Measurements from ENCODE around the gene MAGI2. TPM values are rescaled to one million over a fixed set of nuclear protein-coding genes. Genes with fewer than 3 reads are reported as not detected.

The MAGI2 gene
- total RNA-seq, 1 donor from 2014 or later, result 5.4 TPM

DNA sequence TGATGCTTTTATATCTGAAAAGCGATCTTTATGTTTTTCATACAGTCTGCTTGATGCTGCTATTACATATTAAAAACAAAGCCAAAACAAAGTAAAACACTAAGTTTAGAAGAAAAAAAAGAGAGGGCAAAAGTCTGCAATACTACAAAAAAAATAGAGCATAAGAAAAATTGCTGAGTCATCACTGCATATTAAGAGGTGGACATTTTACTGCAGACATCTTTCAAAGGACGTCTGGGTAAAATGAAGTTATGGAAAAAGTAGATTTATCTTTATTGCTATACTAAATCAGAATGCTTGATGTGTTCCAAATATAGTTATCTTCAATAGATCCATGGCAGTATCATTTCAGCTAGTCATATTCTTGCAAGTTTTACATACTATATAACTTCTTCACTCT is 172.0 kb downstream of the MAGI2 start:
- H3K27ac ChIP-seq (ENCODE audit: low read depth, low read length), result no peak overlapping the region

DNA sequence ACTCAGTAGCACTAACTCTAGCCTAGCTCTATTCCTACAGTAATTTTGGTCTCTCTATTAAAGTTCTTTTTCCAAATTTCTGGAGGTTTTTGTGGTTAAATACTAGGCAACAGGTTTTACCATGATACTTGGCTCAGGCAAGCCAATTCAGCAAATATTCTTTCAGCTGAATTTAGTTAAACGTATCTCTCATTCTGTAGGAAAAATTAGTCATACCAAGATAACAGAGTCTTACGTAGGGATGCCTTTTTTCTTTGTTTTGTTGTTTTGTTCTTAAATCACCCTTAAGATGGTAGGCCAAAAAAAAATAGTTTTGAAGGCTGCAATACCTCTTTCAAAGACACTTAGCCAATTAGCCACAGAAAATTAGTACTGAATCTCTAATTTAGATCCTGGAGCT is 180.5 kb downstream of the MAGI2 start:
- H3K27ac ChIP-seq (ENCODE audit: low read depth, low read length), result no peak overlapping the region
- H3K4me1 Mint-ChIP-seq (ENCODE audit: low read depth, unreplicated experiment), result no peaks in the 10 kb centered on the region
- no peaks in the 10 kb centered on the region for H3K9me3 ChIP-seq (ENCODE audit: insufficient read depth, low read depth, low read length)
- no peaks in the 10 kb centered on the region for H3K36me3 ChIP-seq (ENCODE audit: insufficient read depth, low read length)
- H3K4me3 ChIP-seq (ENCODE audit: insufficient read depth, low read depth, low read length), result no peak overlapping the region
- no peaks in the 10 kb centered on the region for H3K4me1 ChIP-seq (ENCODE audit: insufficient read depth, low read length)
- no peaks in the 10 kb centered on the region for H3K27me3 ChIP-seq (ENCODE audit: insufficient read depth, low read length)
- no peaks in the 10 kb centered on the region for H3K27me3 Mint-ChIP-seq (ENCODE audit: low read depth, unreplicated experiment)
- H3K9me3 Mint-ChIP-seq (ENCODE audit: unreplicated experiment), result peaks cover 7% of the 10 kb centered on the region
- no peak overlapping the region for H3K4me3 Mint-ChIP-seq (ENCODE audit: unreplicated experiment)
- no peaks in the 10 kb centered on the region for H3K79me2 ChIP-seq (ENCODE audit: insufficient read depth, low read length)
- H3K9ac ChIP-seq (ENCODE audit: low read length), result no peak overlapping the region
- DNase-seq (ENCODE audit: low read depth) (peak; percentile 75), FAIRE-seq (no peak)
- no peaks in the 10 kb centered on the region for H4K20me1 ChIP-seq (ENCODE audit: insufficient read depth, low read length)
- no peak overlapping the region for H3K4me2 ChIP-seq (ENCODE audit: low read length)
- TF ChIP-seq, protein P1, sequence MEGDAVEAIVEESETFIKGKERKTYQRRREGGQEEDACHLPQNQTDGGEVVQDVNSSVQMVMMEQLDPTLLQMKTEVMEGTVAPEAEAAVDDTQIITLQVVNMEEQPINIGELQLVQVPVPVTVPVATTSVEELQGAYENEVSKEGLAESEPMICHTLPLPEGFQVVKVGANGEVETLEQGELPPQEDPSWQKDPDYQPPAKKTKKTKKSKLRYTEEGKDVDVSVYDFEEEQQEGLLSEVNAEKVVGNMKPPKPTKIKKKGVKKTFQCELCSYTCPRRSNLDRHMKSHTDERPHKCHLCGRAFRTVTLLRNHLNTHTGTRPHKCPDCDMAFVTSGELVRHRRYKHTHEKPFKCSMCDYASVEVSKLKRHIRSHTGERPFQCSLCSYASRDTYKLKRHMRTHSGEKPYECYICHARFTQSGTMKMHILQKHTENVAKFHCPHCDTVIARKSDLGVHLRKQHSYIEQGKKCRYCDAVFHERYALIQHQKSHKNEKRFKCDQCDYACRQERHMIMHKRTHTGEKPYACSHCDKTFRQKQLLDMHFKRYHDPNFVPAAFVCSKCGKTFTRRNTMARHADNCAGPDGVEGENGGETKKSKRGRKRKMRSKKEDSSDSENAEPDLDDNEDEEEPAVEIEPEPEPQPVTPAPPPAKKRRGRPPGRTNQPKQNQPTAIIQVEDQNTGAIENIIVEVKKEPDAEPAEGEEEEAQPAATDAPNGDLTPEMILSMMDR (IDR thresholded peaks at IDR 0.05; ENCODE audit: insufficient read depth, low read depth, low read length), result no peak
- no peak for TF ChIP-seq EZH2 (IDR thresholded peaks at IDR 0.05; ENCODE audit: insufficient read depth, low read length)
- no peaks in the 10 kb centered on the region for H3K36me3 Mint-ChIP-seq (ENCODE audit: low read depth, unreplicated experiment)
- H3K27ac Mint-ChIP-seq (ENCODE audit: unreplicated experiment), result no peak overlapping the region
- no peak overlapping the region for H2AFZ ChIP-seq (ENCODE audit: low read depth, low read length)

More for the DNA sequence above, 172.0 kb downstream of the MAGI2 start:
- Histone ChIP-seq H3K4me1 (ENCODE audit: insufficient read depth, low read length) (peaks cover 19% of the 10 kb centered on the region), H3K79me2 (ENCODE audit: insufficient read depth, low read length) (no peaks in the 10 kb centered on the region), H3K27me3 (ENCODE audit: insufficient read depth, low read length) (no peaks in the 10 kb centered on the region), H4K20me1 (ENCODE audit: insufficient read depth, low read length) (no peaks in the 10 kb centered on the region), H3K36me3 (ENCODE audit: insufficient read depth, low read length) (no peaks in the 10 kb centered on the region), H3K4me3 (ENCODE audit: insufficient read depth, low read depth, low read length) (no peak overlapping the region), H3K9me3 (ENCODE audit: insufficient read depth, low read depth, low read length) (no peaks in the 10 kb centered on the region), H3K4me2 (ENCODE audit: low read length) (no peak overlapping the region), H2AFZ (ENCODE audit: low read depth, low read length) (no peak overlapping the region), H3K9ac (ENCODE audit: low read length) (no peak overlapping the region)
- TF ChIP-seq EZH2 (IDR thresholded peaks at IDR 0.05; ENCODE audit: insufficient read depth, low read length), result no peak
- TF ChIP-seq, protein P1 (IDR thresholded peaks at IDR 0.05; ENCODE audit: insufficient read depth, low read depth, low read length), result no peak
- Mint-ChIP-seq H3K27ac (ENCODE audit: unreplicated experiment) (no peak overlapping the region), H3K4me1 (ENCODE audit: low read depth, unreplicated experiment) (peaks cover 24% of the 10 kb centered on the region), H3K27me3 (ENCODE audit: low read depth, unreplicated experiment) (no peaks in the 10 kb centered on the region), H3K36me3 (ENCODE audit: low read depth, unreplicated experiment) (no peaks in the 10 kb centered on the region), H3K4me3 (ENCODE audit: unreplicated experiment) (no peak overlapping the region), H3K9me3 (ENCODE audit: unreplicated experiment) (no peaks in the 10 kb centered on the region)
- no peak for FAIRE-seq
- DNase-seq (ENCODE audit: low read depth), result no peak

DNA sequence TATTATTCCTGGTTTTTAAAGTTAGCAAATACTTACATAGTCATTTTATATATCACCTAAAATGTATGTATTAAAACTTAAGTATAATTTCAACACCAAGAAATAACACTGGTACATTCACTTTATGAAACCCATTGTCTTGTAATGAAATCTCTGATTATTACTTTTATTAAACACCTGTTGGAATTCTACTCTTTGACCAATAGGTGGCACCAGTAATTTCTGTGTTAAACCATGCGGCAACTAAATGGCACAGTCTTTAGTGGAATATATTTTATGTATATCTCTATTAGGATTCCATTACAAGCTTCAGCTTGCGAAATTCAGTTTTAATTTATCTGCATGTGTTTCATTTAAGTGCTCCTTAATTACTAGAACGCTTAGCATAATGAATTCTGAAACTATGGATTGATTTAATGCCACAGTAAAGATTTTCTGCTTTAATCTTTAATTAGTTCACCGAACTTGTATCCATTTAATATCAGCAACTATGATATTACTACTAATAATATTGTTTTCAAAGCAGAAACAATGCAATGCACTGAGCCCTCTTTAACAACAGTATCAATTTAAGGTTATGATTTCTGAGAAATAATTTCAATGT is 181.3 kb downstream of the MAGI2 start:
- no peak for FAIRE-seq
- no peak overlapping the region for H3K27ac Mint-ChIP-seq (ENCODE audit: unreplicated experiment)
- H3K4me1 Mint-ChIP-seq (ENCODE audit: low read depth, unreplicated experiment), result no peaks in the 10 kb centered on the region

More for the DNA sequence above, 181.3 kb downstream of the MAGI2 start:
- H3K27ac ChIP-seq (ENCODE audit: low read depth, low read length), result no peak overlapping the region
- Mint-ChIP-seq H3K4me3 (ENCODE audit: unreplicated experiment) (no peak overlapping the region), H3K27me3 (ENCODE audit: low read depth, unreplicated experiment) (peaks cover 2% of the 10 kb centered on the region), H3K36me3 (ENCODE audit: low read depth, unreplicated experiment) (no peaks in the 10 kb centered on the region), H3K9me3 (ENCODE audit: unreplicated experiment) (peaks cover 7% of the 10 kb centered on the region)
- no peaks in the 10 kb centered on the region for H3K36me3 ChIP-seq (ENCODE audit: insufficient read depth, low read length)
- H3K4me2 ChIP-seq (ENCODE audit: low read length), result no peak overlapping the region
- peak; percentile 26 for DNase-seq (ENCODE audit: low read depth)
- TF ChIP-seq, protein P1 (IDR thresholded peaks at IDR 0.05; ENCODE audit: insufficient read depth, low read depth, low read length), result peak; percentile 56
- no peak for TF ChIP-seq EZH2 (IDR thresholded peaks at IDR 0.05; ENCODE audit: insufficient read depth, low read length)
- no peaks in the 10 kb centered on the region for H3K79me2 ChIP-seq (ENCODE audit: insufficient read depth, low read length)
- no peak overlapping the region for H3K9ac ChIP-seq (ENCODE audit: low read length)
- H3K27me3 ChIP-seq (ENCODE audit: insufficient read depth, low read length), result no peaks in the 10 kb centered on the region
- H3K4me3 ChIP-seq (ENCODE audit: insufficient read depth, low read depth, low read length), result no peak overlapping the region
- H3K9me3 ChIP-seq (ENCODE audit: insufficient read depth, low read depth, low read length), result no peaks in the 10 kb centered on the region
- H4K20me1 ChIP-seq (ENCODE audit: insufficient read depth, low read length), result no peaks in the 10 kb centered on the region
- H3K4me1 ChIP-seq (ENCODE audit: insufficient read depth, low read length), result no peaks in the 10 kb centered on the region
- H2AFZ ChIP-seq (ENCODE audit: low read depth, low read length), result no peak overlapping the region

All from astrocyte (in vitro differentiated cells and primary cell).